M059J (cell line): ENCODE results near the gene FAM193B. TPM values are rescaled to one million over a fixed set of nuclear protein-coding genes. Genes with fewer than 3 reads are reported as not detected.

Experiments
- DNase-seq: peaks from one replicate; pipeline ENCODE4 v3.0.0-alpha.2; 2012; ENCODE audit warnings: low read depth
- total RNA-seq: library from RNA; depleted of rRNA; stranded (reverse); fragments of >200 nt; shearing (Covaris generic); gene quantifications from 2 replicates; pipeline ENCODE4 v1.2.3, GENCODE V29; 2014

FAM193B gene
- total RNA-seq, 1 experiment from 2014 or later, result 10.6 TPM

DNA sequence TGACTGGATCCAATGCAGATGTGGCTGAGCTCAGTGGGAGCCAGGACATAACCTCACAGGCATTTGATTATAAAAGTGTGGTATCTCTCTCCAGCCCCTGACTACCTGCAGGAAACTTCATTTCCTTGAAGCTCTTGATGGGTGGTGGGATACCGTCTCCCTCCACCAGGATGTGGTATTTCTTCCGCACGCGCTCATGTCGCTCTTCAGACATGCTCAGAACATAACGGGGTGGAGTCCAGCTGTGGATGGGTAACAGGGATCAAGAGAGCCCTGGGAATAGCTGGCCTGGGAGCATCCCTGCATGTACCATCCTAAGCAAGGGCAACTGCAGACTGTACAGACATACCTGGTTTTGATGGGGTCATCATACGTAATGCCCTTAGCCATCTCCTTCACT, 38.8 kb downstream of the FAM193B start:
- no peak for DNase-seq

DNA sequence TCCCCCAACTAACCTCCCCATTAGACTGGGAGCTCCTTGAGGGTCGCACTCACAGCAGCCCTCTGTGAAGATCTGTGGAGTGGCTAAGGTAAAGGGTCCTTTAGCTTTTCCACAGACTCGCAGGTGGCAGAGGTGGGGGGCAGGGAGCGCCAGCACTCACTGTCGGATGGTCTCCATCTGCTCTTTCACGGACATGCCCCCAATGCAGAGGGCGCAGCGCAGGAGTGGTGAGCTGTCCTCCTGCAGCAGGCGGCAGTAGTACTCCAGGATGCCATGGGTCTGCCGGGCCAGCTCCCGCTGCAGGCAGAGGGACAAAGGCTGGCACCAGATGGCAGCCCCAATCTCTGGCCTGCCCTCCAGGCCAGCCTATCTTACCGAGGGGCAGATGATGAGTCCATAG, 39.8 kb downstream of the FAM193B start:
- DNase-seq, result no peak

DNA sequence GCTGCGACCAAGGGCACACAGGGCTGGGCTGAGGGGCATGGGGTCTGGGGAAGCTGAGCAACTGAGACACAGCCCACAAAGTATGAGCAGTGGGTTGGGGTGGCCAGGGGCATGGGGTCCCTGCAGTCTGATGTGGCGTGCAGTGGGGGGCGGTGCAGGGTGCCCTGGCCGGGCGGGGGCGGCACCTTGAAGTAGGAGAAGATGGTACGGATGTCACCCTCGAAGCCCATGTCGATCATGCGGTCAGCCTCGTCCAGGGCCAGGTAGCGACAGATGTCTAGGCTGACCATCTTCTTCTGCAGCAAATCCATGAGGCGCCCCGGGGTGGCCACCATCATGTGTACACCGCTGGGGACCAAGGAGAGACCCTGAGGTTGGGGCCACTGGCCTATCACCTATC, 40.9 kb downstream of the FAM193B start:
- DNase-seq, result no peak

- DNase-seq, result no peak
These were observed 41.5 kb downstream of the FAM193B start for GRCh38 chr5:177512736-177513380.

GRCh38 chr5:177511796-177512675, 42.3 kb downstream of the FAM193B start:
- no peak for DNase-seq

DNA sequence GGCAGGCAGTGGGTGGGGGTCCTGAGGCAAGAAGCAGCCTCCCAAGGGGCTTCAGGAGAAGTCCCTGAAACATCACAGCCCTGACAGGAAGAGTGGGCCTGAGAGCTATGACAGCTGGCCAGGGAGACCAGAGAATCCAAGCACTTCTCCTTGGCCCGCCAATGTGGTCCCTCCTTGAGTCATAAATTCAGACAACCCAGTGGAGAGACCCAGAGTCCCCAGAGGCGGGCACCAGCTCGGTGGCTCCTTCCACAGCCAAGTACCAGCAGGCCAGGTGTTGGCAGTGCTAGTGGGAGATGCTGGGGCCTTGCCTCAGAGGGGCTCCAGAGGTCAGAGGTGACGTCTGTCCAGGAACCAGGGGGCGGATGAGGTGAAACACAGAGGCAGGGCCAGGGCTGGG, 43.2 kb downstream of the FAM193B start:
- no peak for DNase-seq

- no peak for DNase-seq
These were observed 43.8 kb downstream of the FAM193B start for GRCh38 chr5:177510567-177511053.

- DNase-seq, result no peak
These were observed 44.3 kb downstream of the FAM193B start for GRCh38 chr5:177509991-177510566.

GRCh38 chr5:177509381-177509951, 44.9 kb downstream of the FAM193B start, which contains the start of gene DOK3:
Gene DOK3, minus strand, starts transcription at chr5:177509826. Its CDS starts 286 bp downstream, at chr5:177509540.
- no peak for DNase-seq

DNA sequence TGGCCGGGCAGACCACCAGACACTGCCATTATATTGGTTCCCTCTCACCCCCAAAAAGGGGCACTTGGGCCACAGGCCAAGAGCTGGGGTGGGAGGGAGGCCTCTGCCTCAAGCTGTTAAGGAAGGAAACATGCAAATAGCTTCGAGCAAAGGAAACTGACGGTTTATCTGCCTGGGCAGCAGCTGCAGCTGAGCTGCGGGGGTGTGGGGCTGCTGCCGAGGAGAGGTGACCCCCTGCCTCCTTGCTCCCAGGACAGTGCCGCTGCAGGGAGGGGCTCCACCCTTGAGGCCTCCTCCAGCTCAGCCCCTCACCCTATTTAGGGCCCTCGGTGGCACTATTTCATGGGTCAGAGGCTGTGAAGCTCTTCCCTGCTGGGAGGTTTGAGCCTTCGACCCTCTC, 45.5 kb downstream of the FAM193B start:
- DNase-seq, result no peak

GRCh38 chr5:177508221-177508611, 46.1 kb downstream of the FAM193B start:
- no peak for DNase-seq

DNA sequence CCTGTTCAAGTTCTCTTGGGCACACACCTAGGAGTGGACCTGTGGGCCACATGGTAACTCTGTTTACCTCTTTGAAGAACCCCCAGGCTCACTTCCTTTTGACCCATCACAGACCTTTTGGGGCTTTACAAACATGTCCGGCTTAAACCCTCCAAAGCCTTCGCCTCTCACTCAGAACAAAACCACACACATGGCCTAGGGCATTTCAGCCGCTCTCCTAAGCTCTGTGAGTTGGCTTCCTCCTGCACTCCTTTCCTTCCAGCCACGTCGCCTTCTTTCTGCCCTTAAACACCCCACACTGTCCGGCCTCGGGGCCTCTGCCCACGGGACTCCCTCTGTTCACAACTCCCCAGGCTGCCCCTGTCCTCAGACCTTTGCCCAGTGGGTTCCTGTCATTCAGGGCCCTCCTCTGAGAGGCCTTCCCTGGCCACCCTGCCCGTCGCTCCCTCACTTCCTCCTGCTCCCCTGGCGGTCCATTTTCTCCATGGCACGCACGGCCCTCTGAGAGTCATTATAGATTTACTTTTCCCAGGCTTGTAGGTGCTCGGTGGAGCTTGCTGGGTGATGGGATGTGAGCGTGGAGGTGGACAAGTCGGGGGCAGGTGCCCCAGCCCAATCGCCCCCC, 46.7 kb downstream of the FAM193B start:
- peak; percentile 53 for DNase-seq

DNA sequence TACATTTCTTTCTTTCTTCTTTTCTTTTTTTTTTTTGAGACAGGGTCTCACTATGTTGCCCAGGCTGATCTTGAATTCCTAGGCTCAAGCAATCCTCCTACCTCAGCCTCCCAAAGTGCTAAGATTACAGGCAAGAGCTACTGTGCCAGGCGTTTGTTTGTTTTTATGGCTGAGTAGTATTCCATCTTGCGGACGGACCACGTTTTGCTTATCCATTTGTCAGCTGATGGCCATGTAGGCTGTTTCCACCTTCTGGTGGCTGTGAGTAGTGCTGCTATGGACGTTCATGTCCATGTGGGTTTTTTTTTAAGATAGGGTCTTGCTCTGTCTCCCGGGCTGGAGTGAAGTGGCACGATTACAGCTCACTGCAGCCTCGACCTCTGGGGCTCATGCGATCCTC, 47.2 kb downstream of the FAM193B start:
- peak; percentile 22 for DNase-seq

DNA sequence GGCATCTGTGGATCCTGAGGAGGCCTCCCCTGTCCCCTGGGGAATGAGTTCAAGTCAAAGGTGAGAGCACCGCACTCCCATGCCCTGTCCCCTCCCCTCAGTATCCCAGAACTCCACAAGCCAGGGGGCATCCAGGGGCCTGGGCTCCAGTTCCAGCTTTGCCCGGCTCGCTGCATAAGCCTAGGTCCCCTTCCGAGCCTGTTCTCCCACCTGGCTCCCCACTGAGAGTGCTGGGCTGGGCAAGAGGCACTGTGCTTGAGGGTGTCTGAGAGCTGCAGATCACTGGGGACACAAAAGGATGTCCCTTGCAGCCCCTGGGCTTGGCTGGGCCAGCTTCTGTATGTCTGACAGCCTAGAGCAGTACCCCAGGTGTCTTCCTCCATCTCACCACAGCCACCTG, 49.3 kb downstream of the FAM193B start:
- DNase-seq, result no peak

DNA sequence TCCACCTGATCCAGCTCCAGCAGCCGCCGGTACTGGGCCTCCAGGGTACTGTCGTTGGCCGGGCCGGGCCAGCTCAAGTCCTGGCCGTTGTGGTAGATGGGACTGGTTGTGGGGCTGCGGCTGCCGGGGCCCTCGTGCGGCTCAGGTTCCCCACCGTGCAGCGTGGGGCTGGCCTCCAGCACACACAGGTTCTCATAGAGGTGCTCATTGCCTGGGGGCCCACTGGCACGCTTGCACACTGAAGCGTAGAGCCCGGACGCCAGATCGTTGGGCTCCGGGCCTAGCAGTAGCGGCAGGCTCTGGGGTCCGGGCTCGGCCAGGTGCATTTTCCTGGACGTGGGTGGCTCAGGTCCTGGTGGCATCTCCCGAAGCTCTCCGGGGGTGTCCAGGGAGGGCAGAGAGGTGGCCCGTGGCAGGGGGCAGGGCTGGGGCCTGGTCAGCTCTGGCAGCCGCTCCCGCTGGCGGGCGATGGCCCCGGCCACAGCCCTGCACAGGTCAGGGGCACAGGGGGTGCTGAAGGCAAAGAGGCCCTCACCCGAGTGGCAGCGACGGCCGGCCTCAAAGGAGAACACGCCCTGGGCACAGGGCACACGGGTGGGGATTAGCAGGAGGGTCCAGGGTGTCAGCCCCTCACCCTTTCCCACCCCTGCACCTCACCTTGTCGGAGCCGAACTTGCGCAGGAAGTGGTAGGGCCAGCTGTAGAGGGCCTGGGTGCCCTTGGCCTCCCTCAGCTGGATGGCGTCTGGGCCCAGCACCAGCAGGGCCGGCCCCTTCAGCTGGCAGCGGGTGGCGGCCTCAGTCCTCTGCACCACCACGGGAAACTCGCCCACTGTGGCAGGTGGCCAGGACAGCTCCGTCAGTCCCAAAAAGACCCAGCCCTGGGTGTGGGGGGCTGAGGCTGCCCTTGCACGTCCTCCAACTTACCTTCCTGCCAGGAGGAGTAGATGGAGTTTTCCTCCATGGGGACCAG, 50.0 kb downstream of the FAM193B start:
- DNase-seq, result no peak

DNA sequence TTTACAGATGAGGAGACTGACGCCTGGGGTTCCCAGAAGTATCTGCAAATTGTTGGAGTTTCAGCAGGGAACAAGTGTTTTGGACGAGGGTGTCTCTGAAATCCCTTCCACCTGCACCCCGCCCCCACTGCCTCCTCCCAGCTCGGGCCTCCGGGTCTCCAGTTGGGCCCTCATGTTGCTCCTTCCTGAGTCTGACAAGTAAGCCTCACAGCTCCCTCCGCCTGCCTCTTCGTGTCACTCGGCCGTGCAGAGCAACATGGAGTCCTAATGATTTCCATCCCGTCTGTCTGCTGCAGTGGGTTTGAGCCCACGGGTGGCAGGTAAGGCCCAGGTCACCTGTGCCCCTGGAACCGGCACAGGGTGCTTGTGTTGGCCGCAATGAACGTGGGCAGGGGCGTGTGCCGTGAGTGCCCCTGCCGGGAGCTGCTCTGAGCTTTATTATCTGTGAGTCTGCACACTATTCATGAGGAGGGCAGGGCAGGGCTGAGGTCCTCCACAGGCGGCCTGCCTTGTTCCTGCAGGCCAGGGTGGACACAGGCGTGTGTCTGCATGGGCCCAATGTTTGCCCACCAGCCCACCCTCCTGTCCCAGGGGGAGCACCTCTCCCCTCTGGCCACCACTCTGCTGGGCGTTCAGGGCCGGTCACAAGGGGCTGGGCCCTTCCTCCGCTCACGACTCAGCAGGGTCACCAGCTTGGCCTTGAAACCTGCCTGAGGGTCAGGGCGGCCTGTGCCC, 50.8 kb downstream of the FAM193B start:
- no peak for DNase-seq

DNA sequence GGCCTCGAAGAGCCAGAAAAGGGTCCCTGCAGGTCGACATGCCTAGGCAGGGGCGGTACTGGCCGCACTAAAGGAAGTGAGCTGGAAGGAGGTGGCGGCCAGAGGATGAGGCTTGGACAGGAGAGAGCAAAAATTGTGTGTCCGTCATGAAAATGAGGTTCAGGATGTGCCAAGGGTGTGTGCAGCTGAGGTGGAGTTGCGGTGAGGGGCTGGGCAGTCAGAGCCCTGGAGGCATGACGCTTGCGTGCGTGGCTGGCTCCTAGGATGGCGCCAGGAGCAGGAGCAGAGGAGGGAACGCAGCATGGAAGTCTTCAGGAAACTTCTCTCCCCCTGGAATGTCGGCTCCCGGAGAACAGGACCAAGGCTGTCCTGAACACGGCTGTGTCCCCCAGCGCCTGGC, 51.5 kb downstream of the FAM193B start:
- no peak for DNase-seq

DNA sequence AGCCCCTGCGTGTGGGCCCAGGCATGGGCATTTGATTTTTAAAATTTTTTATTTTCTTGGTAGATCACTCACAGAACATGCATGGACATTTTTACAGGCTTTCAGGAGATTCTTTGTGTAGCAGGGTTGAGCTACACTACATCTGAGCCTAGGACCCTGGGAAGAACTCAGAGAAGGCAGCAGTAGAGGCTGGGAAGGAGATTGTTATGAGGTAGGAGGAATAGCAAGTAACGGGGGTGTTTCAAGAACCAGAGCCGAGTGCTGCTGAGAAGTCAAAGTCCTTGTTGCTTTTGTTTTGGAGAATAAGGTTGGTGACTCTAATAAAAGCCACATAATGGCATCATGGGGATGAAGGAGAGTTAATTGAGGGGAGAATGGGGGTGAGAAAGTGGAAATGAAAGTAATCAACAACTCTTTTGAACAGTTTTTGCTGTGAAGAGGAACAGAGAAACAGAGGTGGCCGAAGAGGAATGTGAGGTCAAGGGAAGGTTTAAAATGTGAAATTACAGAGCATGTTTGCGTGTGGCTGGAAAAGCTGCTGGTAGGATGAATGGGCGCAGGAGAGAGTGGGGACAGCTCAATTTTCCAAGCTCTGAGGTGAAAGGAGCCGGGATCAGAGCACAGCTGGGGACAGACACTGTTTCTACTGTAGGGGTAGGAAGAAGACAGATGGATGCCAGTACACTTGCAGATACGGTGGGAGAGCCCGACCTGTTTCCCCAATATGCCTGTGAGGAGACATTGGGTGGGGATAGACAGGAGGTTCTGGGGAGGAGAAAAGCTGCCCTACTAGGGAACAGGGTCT, 52.3 kb downstream of the FAM193B start:
- DNase-seq, result no peak
